GM18502 (cell line): ENCODE data around the gene RABGAP1L.
"Not testable (repeated sequence)": the region's sequence is repeated elsewhere in the genome, so short reads cannot be mapped to it uniquely, and the experiment has no call there.

Experiments
- ATAC-seq: cut with Tn5 transposase; IDR thresholded peaks from one replicate; pipeline ENCODE4 v1.9.1; 2021; ENCODE audit warnings: mild to moderate bottlenecking; ENCODE audit not compliant: unreplicated experiment, poor library complexity

RABGAP1L gene

GRCh38 chr1:174775621-174776020 is 616.3 kb downstream of the RABGAP1L start:
- ATAC-seq, result no peak

GRCh38 chr1:174777262-174777661 is 617.9 kb downstream of the RABGAP1L start:
- no peak for ATAC-seq

DNA sequence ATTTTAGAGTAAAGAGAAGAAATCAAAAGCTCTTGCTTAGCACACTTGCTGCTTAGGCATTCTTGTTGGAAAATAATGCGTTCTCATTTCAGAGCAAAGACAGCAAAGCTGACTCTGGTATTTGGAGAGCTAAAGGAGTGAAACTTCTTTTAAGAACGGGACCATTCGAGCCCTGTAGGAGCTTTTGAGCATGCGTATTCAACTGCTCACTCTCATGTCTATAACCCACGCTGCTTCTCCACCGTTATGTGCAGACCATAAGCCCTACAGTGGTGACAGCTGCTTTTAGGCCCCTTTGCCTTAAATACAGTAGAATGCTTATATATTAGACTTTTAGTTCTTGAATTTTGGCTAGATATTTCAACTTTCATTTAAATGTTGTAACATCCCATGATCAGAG is 626.2 kb downstream of the RABGAP1L start:
- ATAC-seq, result no peak

- no peak for ATAC-seq
These were observed 627.0 kb downstream of the RABGAP1L start for GRCh38 chr1:174786358-174786757.

GRCh38 chr1:174786760-174787159 is 627.4 kb downstream of the RABGAP1L start:
- ATAC-seq, result peak; percentile 83

DNA sequence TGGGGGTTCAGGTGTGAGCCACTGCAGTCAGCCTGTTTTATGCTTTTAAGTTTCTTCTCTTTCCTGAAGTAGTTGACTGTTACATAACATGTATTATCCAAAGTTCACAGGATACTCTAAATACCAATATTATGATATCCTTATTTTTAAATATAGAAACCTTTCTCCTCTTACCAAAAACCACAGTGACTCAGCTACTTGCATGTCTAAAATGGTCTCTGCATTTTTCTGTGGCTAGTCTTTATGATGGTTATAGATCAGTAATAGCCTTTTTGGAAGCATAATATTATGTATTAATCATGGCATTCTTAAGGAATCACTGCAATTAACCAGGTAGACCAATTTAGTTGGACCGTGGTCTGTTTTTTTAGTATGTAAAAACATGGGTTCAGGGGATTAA is 629.7 kb downstream of the RABGAP1L start:
- ATAC-seq, result no peak

DNA sequence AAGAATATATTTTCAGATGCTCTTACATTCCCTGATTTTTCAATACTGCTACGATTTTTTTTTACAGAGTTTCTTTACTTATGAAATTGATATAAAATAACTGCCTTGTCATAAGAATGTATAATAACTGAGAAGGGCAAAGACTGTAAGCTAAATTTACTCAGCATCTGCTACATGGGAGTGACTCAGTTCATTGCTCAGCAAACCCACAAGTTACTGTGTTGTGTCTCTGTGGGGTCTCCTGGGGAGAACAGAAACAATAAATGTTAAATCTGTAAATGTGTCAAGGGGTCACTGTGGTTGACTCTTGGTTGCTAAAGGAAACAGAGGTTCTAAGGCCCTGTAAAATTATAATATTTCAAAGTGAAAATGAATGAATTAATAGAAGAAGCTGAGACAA is 630.1 kb downstream of the RABGAP1L start:
- ATAC-seq, result peak; percentile 79

DNA sequence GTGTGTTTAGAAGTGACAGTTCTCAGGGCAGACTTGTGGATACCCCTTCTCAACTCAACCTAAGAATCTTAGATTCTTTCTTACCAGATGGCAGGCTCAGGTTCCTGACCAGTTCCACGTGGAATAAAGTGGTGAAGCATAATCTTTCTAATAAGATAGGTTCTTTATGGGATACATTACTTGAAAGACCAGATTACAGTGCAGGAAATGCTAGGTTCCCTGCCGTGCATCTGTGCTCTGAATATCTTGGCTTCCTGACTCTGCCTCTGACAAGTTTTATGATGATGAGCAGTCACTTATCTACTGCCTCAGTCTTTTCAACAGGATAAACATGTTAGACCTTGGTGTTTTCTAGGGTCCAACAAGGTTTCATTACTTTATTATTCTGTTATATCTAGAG is 632.5 kb downstream of the RABGAP1L start:
- ATAC-seq, result no peak

DNA sequence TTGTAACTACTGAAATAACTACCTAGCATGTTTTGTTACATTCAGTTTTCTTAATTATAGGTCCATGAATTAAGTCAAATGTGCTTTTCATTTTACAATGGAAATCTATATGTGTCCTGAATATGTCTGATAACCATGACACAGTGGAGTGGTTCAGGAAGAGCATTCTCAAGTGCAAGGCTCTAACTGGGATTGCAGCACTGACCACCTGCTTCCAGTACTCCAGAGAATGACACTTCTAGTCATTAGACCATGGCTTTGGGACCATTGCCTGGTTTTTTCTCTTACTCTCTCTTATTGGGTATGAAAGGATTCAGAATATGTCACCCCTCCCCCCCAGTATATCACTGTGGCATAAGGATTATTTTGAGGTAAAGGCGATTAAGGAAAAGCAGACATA is 635.5 kb downstream of the RABGAP1L start:
- no peak for ATAC-seq

- no peak for ATAC-seq
These were observed 636.5 kb downstream of the RABGAP1L start for GRCh38 chr1:174795806-174796205.

- ATAC-seq, result no peak
These were observed 638.1 kb downstream of the RABGAP1L start for GRCh38 chr1:174797398-174797797.

GRCh38 chr1:174799136-174799479 is 639.8 kb downstream of the RABGAP1L start:
- peak; percentile 2 for ATAC-seq

DNA sequence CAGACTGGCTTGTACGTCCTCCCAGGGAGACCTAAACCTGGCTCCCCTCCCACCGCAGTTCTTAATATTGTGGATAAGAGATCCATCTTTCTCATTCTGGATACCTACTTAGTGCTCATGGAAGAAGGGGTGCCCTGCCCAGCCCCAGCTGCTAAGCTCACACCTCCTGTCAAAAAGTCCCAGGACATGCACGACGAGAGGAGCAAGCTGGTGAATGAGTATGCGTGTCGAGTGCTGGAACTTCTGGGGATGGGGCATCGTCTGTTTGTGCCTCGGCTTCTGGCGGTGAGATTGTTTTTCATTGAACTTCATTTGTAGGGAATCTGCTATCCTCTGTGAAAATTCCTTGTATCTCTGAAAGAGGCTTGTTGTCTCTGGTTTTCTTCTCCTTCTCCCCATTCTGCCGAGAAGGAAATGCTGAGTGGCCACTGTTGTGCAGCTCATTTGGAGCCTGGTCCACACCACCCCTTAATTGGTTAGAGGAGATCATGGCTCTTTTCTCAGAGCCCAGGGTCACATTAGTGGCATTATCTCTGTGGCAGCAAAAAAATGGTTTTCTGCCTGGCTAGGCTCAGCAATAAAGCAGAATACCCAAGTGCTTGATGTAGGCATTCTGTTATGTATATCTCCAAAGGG is 641.0 kb downstream of the RABGAP1L start:
- ATAC-seq, result no peak

- ATAC-seq, result no peak
These were observed 641.6 kb downstream of the RABGAP1L start for GRCh38 chr1:174800876-174801275.

- no peak for ATAC-seq
These were observed 650.5 kb downstream of the RABGAP1L start for GRCh38 chr1:174809755-174810280.

DNA sequence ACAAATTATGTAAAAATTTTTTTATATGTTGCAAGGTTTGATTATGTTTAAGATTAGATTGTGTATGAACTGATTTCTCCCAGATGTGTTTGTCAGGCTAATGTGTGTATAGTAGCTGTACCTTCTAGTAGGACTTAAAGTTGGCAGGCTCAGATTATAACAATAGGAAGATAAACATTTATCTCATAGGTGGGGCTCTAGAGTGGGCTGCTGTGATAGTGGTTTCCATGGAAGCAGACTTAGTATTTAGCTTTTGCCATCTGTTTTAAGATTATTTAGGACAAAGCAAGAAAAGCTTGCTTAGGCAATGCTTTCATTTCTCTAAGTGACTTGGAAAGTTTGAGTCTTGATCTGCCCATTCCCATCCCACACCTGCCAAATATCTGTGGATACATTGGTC is 652.7 kb downstream of the RABGAP1L start:
- ATAC-seq, result no peak

DNA sequence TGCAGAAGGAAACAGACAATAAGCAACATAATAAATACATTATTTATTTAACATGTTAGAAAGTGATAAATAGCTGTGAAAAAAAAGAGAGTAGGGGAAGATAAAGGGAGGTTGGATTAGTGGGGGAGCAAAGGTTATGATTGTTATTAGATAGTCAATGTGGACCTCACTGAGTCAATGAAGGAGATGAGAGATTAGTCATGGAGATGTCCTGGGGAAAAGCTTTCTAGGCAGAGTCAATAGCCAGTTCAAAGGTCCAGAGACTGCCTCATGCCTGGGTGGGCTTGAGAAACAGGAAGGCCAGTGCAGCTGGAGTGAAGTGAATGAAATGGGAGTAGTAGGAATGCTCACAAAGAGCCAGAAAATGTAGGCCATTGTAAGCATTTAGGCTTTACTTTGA is 653.3 kb downstream of the RABGAP1L start:
- no peak for ATAC-seq

- ATAC-seq, result peak; percentile 51
These were observed 655.7 kb downstream of the RABGAP1L start for GRCh38 chr1:174815036-174815435.

DNA sequence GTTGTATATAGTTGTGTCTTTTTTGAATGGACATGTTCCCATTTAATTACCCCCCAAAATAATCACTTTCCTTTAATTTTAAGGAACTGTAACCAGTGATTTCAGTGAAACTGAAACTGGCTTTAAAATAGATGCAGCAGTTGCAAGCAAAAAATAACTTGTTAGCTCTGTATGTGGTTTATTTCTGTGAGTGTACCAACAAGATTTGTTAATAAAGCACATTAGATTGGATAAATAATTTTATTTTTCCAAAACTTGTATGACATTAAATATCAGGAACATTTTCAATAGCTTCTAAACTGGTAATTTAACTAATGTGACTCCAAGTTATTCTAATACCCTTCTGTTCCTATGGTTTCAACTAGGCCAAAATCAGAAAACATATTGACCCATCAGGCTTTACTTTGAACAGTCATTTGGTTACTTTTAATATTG is 656.2 kb downstream of the RABGAP1L start:
- ATAC-seq, result peak; percentile 69

DNA sequence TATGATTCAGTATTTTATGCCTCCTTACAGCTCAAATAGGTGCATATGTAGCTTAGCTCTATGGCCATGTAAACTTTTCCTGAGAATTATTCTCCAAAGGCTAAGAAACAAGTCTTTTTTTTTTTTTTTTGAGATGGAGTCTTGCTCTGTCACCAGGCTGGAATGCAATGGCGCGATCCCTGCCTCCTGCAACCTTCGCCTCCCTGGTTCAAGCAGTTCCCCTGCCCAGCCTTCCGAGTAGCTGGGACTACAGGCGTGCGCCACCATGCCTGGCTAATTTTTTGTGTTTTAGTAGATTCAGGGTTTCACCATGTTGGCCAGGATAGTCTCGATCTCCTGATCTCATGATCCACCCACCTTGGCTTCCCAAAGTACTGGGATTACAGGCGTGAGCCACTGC is 657.3 kb downstream of the RABGAP1L start:
- ATAC-seq, result not testable (repeated sequence)

GRCh38 chr1:174818014-174818616 is 658.8 kb downstream of the RABGAP1L start:
- ATAC-seq, result no peak

DNA sequence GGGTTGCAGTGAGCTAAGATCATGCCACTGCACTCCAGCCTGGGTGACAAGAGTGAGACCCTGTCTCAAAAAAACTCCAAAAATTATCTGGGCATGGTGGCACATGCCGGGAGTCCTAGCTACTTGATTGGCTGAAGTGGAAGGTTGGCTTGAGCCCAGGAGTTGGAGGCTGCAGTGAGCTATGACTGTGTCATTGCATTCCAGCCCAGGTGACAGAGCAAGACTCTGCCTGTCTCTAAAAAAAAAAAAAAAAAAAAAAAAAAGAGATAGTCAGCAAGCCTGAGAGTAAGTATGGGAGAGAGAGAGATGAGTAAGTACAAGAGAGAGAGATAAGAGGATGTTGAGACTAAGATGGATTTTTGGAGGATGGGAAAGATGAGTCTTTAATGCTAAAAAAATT is 659.6 kb downstream of the RABGAP1L start:
- no peak for ATAC-seq
